ENCODE data around the gene MRPS21.
"Not testable (repeated sequence)": the region's sequence is repeated elsewhere in the genome, so short reads cannot be mapped to it uniquely, and the experiment has no call there.

MRPS21 gene

GRCh38 chr1:150281758-150282557 is 11.7 kb upstream of the MRPS21 start, which contains the start of gene CIART:
Gene CIART, plus strand, starts transcription at chr1:150282554. Its CDS starts 714 bp downstream, at chr1:150283268.
- DNase-seq: no peak

GRCh38 chr1:150282558-150282958 is 11.1 kb upstream of the MRPS21 start:
- no peak for DNase-seq

GRCh38 chr1:150283260-150283659 is 10.4 kb upstream of the MRPS21 start:
- DNase-seq: no peak

GRCh38 chr1:150288382-150288781 is 5.3 kb upstream of the MRPS21 start:
- DNase-seq: no peak

GRCh38 chr1:150288822-150289221 is 4.8 kb upstream of the MRPS21 start:
- DNase-seq: no peak

GRCh38 chr1:150295476-150295875 is 1.8 kb downstream of the MRPS21 start:
- DNase-seq: no peak

GRCh38 chr1:150299716-150300115 is 6.1 kb downstream of the MRPS21 start:
- DNase-seq: no peak

- no peak for DNase-seq
Observed at GRCh38 chr1:150302338-150302737, 8.7 kb downstream of the MRPS21 start.

GRCh38 chr1:150302902-150303301 is 9.2 kb downstream of the MRPS21 start:
- DNase-seq: no peak

- DNase-seq: not testable (repeated sequence)
Observed at GRCh38 chr1:150308585-150308984, 14.9 kb downstream of the MRPS21 start.

GRCh38 chr1:150309758-150310508 is 16.3 kb downstream of the MRPS21 start:
- DNase-seq: no peak

GRCh38 chr1:150311762-150312161 is 18.1 kb downstream of the MRPS21 start:
- no peak for DNase-seq

GRCh38 chr1:150314691-150315090 is 21.0 kb downstream of the MRPS21 start:
- DNase-seq: not testable (repeated sequence)

GRCh38 chr1:150320667-150320978 is 27.0 kb downstream of the MRPS21 start:
- no peak for DNase-seq

- DNase-seq: no peak
Observed at GRCh38 chr1:150321826-150322166, 28.1 kb downstream of the MRPS21 start.

- no peak for DNase-seq
Observed at GRCh38 chr1:150322310-150322709, 28.6 kb downstream of the MRPS21 start.

- DNase-seq: no peak
Observed at GRCh38 chr1:150332651-150333290, 39.1 kb downstream of the MRPS21 start.

GRCh38 chr1:150346316-150346715 is 52.7 kb downstream of the MRPS21 start:
- no peak for DNase-seq

GRCh38 chr1:150352866-150353265 is 59.2 kb downstream of the MRPS21 start:
- no peak for DNase-seq
